ENCODE measurements around the gene HMCN1.

The HMCN1 gene

DNA sequence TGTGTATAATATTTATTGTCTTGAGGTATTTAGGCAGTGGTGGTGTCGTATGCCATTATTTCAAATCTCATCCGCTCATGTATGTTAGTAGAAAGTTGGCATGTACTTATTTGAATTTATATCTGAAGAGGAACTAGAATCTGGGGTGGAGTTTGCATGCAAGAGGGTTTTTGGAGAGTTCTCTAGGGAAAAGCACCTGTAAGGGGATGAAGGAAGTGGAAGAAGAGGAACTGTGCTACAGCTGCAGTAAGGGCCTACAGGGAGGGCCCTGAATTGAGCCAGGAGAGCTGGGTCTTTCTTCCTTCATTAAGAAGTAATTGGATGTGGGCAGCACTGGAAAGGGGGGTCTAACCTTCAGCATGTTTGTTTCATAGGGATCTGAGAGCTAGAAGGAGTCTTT lies 197.2 kb downstream of the HMCN1 start:
- TF ChIP-seq ZNF274 (IDR thresholded peaks at IDR 0.05; ENCODE audit: low read depth, low read length) (no peak), SUZ12 (IDR thresholded peaks at IDR 0.05; ENCODE audit: extremely low read depth, insufficient read depth, insufficient read length) (no peak), YY1 (IDR thresholded peaks at IDR 0.05; ENCODE audit: insufficient read depth, insufficient read length) (no peak)
- Histone ChIP-seq H3K9me3 (ENCODE audit: insufficient read depth, low read length) (no peaks in the 10 kb centered on the region), H3K27me3 (ENCODE audit: insufficient read depth, insufficient read length) (no peaks in the 10 kb centered on the region), H3K9ac (ENCODE audit: insufficient read length, low read depth) (no peak overlapping the region), H3K36me3 (ENCODE audit: insufficient read depth, insufficient read length, low read length) (no peaks in the 10 kb centered on the region), H3K4me3 (ENCODE audit: insufficient read length, low read depth) (no peak overlapping the region), H3K4me1 (ENCODE audit: insufficient read depth, insufficient read length) (no peaks in the 10 kb centered on the region)
- DNase-seq (ENCODE audit: low read depth, low spot score), result no peak

DNA sequence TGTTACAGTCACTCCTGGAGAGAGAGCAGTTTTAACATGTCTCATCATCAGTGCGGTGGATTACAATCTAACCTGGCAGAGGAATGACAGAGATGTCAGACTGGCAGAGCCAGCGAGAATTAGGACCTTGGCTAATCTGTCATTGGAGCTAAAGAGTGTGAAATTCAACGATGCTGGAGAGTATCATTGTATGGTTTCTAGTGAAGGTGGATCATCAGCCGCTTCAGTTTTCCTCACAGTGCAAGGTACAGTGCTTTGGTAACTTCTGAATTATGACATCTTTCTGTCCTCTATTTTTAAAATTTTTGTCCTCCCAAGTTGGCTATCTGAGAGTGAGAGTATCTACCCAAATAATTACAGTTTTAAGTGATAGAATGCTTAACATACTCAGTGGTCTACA lies 199.4 kb downstream of the HMCN1 start:
- H3K36me3 ChIP-seq (ENCODE audit: insufficient read depth, insufficient read length, low read length), result no peaks in the 10 kb centered on the region
- no peak overlapping the region for H3K4me3 ChIP-seq (ENCODE audit: insufficient read length, low read depth)
- DNase-seq (ENCODE audit: low read depth, low spot score), result no peak
- TF ChIP-seq SUZ12 (IDR thresholded peaks at IDR 0.05; ENCODE audit: extremely low read depth, insufficient read depth, insufficient read length) (no peak), ZNF274 (IDR thresholded peaks at IDR 0.05; ENCODE audit: low read depth, low read length) (no peak), YY1 (IDR thresholded peaks at IDR 0.05; ENCODE audit: insufficient read depth, insufficient read length) (no peak)
- H3K4me1 ChIP-seq (ENCODE audit: insufficient read depth, insufficient read length), result no peaks in the 10 kb centered on the region
- H3K27me3 ChIP-seq (ENCODE audit: insufficient read depth, insufficient read length), result no peaks in the 10 kb centered on the region
- H3K9me3 ChIP-seq (ENCODE audit: insufficient read depth, low read length), result no peaks in the 10 kb centered on the region
- no peak overlapping the region for H3K9ac ChIP-seq (ENCODE audit: insufficient read length, low read depth)

DNA sequence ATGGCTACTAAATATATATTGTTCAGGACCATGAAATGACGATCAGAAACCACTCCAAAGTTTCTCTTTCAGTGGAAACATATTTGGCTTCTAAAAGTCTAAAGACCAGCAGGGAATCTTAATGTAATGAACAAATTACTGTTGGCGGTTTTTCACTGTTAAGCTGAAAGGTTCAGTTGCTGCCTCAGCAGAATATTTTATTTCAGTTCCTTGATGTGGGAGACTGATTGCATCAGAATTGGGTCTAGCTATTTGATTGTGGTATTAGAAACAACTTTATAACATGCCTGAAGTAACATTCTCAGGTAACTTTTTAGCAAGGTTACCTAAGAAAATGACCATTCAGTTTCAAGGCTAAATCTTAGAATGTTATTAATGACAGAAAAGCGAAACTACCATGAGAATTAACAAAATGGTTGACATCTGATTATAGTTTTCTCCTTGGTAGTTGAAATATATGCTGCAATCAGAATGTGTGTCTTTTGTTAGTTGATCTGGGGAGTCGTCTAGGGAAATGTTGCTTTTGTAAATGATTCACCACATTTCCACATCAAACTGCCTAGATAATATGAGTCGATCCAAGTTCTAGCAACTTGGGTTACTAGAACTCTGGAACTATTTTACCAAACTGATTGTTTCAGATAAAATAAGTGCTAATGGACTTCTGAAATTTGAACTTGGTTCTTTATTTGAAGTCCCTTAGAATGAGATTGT lies 200.4 kb downstream of the HMCN1 start:
- no peaks in the 10 kb centered on the region for H3K4me1 ChIP-seq (ENCODE audit: insufficient read depth, insufficient read length)
- H3K4me3 ChIP-seq (ENCODE audit: insufficient read length, low read depth), result no peak overlapping the region
- H3K36me3 ChIP-seq (ENCODE audit: insufficient read depth, insufficient read length, low read length), result no peaks in the 10 kb centered on the region
- no peaks in the 10 kb centered on the region for H3K9me3 ChIP-seq (ENCODE audit: insufficient read depth, low read length)
- DNase-seq (ENCODE audit: low read depth, low spot score), result no peak
- TF ChIP-seq ZNF274 (IDR thresholded peaks at IDR 0.05; ENCODE audit: low read depth, low read length), result no peak
- TF ChIP-seq SUZ12 (IDR thresholded peaks at IDR 0.05; ENCODE audit: extremely low read depth, insufficient read depth, insufficient read length), result no peak
- TF ChIP-seq YY1 (IDR thresholded peaks at IDR 0.05; ENCODE audit: insufficient read depth, insufficient read length), result no peak
- H3K9ac ChIP-seq (ENCODE audit: insufficient read length, low read depth), result no peak overlapping the region
- H3K27me3 ChIP-seq (ENCODE audit: insufficient read depth, insufficient read length), result no peaks in the 10 kb centered on the region

DNA sequence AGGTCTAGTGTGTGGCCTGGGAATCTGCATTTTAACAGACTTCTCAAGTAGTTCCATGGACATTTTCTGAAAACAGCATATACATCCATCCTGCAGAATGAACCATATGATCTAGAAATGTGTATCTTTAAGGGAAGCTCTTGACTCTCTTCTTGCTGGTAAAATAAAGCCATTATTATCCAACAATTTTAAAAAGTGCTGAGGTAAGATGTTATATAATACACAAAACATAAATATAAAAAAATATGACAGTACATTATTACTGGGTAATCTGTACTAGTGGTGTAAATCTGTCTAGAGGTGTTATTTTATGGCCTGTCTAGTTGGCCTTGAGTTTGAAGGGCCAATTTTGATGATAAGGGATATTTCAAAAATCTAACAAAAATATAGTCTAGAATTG lies 201.2 kb downstream of the HMCN1 start:
- Histone ChIP-seq H3K4me1 (ENCODE audit: insufficient read depth, insufficient read length) (no peaks in the 10 kb centered on the region), H3K4me3 (ENCODE audit: insufficient read length, low read depth) (no peak overlapping the region), H3K9ac (ENCODE audit: insufficient read length, low read depth) (no peak overlapping the region), H3K9me3 (ENCODE audit: insufficient read depth, low read length) (no peaks in the 10 kb centered on the region), H3K27me3 (ENCODE audit: insufficient read depth, insufficient read length) (no peaks in the 10 kb centered on the region), H3K36me3 (ENCODE audit: insufficient read depth, insufficient read length, low read length) (no peaks in the 10 kb centered on the region)
- DNase-seq (ENCODE audit: low read depth, low spot score), result no peak
- no peak for TF ChIP-seq ZNF274 (IDR thresholded peaks at IDR 0.05; ENCODE audit: low read depth, low read length)
- TF ChIP-seq YY1 (IDR thresholded peaks at IDR 0.05; ENCODE audit: insufficient read depth, insufficient read length), result no peak
- no peak for TF ChIP-seq SUZ12 (IDR thresholded peaks at IDR 0.05; ENCODE audit: extremely low read depth, insufficient read depth, insufficient read length)

DNA sequence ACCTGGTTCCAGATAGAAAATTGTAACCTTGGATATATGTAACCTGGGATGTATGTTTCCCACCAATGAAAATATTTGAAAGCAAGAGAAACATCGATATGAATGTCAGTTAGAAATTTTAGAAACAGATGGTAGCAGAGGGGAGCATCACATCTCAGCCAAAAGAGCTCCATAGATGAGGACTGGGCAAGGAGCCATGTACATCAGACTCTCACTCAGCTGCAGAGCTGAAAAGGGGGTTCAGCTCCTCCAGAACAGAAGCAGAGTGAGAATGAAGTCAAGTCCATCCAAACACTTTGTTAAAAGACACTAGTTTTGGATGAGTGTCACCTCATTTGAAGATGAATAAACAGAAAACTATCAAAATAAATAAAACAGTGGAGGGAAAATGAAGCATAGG lies 202.4 kb downstream of the HMCN1 start:
- H3K9me3 ChIP-seq (ENCODE audit: insufficient read depth, low read length), result no peaks in the 10 kb centered on the region
- H3K27me3 ChIP-seq (ENCODE audit: insufficient read depth, insufficient read length), result no peaks in the 10 kb centered on the region
- no peak overlapping the region for H3K9ac ChIP-seq (ENCODE audit: insufficient read length, low read depth)
- H3K4me3 ChIP-seq (ENCODE audit: insufficient read length, low read depth), result no peak overlapping the region
- no peaks in the 10 kb centered on the region for H3K36me3 ChIP-seq (ENCODE audit: insufficient read depth, insufficient read length, low read length)
- no peak for TF ChIP-seq SUZ12 (IDR thresholded peaks at IDR 0.05; ENCODE audit: extremely low read depth, insufficient read depth, insufficient read length)
- no peak for TF ChIP-seq YY1 (IDR thresholded peaks at IDR 0.05; ENCODE audit: insufficient read depth, insufficient read length)
- TF ChIP-seq ZNF274 (IDR thresholded peaks at IDR 0.05; ENCODE audit: low read depth, low read length), result no peak
- no peaks in the 10 kb centered on the region for H3K4me1 ChIP-seq (ENCODE audit: insufficient read depth, insufficient read length)
- DNase-seq (ENCODE audit: low read depth, low spot score), result no peak

DNA sequence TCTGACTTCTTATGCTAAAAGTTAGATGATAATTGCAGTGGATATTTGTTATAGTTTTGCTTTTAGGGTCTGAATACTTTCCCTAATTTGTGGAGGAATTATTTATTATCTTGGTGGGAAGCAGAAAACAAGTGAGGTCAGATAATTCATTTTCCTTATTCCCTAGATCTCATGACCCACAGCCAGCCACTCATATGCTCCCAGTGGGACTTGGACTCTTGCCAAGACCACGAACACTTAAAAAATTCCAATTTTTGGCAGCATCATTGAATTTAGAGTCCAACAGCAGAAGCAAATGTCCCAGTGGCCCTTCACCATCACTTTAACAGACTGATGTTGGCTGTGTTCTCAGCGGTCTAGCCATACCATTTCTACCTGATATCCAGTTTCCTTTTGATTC lies 204.2 kb downstream of the HMCN1 start:
- no peak for TF ChIP-seq SUZ12 (IDR thresholded peaks at IDR 0.05; ENCODE audit: extremely low read depth, insufficient read depth, insufficient read length)
- no peak for TF ChIP-seq ZNF274 (IDR thresholded peaks at IDR 0.05; ENCODE audit: low read depth, low read length)
- no peak for TF ChIP-seq YY1 (IDR thresholded peaks at IDR 0.05; ENCODE audit: insufficient read depth, insufficient read length)
- no peaks in the 10 kb centered on the region for H3K27me3 ChIP-seq (ENCODE audit: insufficient read depth, insufficient read length)
- no peaks in the 10 kb centered on the region for H3K4me1 ChIP-seq (ENCODE audit: insufficient read depth, insufficient read length)
- no peaks in the 10 kb centered on the region for H3K36me3 ChIP-seq (ENCODE audit: insufficient read depth, insufficient read length, low read length)
- H3K4me3 ChIP-seq (ENCODE audit: insufficient read length, low read depth), result no peak overlapping the region
- no peak for DNase-seq (ENCODE audit: low read depth, low spot score)
- H3K9me3 ChIP-seq (ENCODE audit: insufficient read depth, low read length), result no peaks in the 10 kb centered on the region
- no peak overlapping the region for H3K9ac ChIP-seq (ENCODE audit: insufficient read length, low read depth)

DNA sequence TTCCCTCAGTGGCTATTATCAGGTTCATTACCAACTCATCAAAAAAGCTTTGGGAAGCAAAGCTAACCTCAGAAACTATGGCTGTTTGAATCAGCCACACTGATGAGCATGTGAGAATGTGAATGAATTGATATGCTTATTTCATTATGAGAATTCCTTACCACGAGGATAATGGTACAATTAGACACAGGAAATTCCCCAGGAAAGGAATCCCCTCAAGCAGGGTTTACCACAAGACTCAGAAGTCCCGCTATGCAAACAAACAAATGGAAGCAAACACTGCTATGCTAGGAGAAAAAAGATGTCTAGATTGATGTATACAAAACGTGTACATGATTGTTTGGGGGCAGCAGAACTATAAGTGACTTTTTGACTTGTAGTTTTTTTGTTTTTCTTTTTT lies 205.0 kb downstream of the HMCN1 start:
- no peaks in the 10 kb centered on the region for H3K36me3 ChIP-seq (ENCODE audit: insufficient read depth, insufficient read length, low read length)
- no peaks in the 10 kb centered on the region for H3K27me3 ChIP-seq (ENCODE audit: insufficient read depth, insufficient read length)
- no peaks in the 10 kb centered on the region for H3K9me3 ChIP-seq (ENCODE audit: insufficient read depth, low read length)
- H3K4me1 ChIP-seq (ENCODE audit: insufficient read depth, insufficient read length), result no peaks in the 10 kb centered on the region
- peak; percentile 33 for DNase-seq (ENCODE audit: low read depth, low spot score)
- H3K4me3 ChIP-seq (ENCODE audit: insufficient read length, low read depth), result no peak overlapping the region
- no peak overlapping the region for H3K9ac ChIP-seq (ENCODE audit: insufficient read length, low read depth)
- no peak for TF ChIP-seq SUZ12 (IDR thresholded peaks at IDR 0.05; ENCODE audit: extremely low read depth, insufficient read depth, insufficient read length)
- no peak for TF ChIP-seq ZNF274 (IDR thresholded peaks at IDR 0.05; ENCODE audit: low read depth, low read length)
- no peak for TF ChIP-seq YY1 (IDR thresholded peaks at IDR 0.05; ENCODE audit: insufficient read depth, insufficient read length)

All from NT2/D1 (cell line).